Measurements from ENCODE around the gene SRRM4.

The SRRM4 gene

DNA sequence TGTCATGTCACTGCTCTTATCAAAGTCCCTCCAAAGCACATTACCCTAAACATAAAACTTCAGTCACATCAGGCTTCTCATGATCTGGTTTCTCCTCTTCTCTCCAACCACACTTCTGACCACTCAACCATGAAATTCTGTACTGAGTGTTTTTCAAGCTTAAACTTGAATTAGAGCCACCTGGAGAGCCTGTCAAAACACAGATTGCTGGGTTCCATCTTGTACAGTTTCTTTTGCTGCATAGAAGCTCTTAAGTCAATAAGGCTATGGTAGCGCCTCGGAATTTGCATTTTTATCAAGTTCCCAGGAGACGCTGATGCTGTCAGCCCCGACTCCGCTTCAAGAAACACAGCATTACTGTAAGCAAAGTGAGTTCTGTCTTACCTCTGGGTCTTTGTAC lies 16.4 kb upstream of the SRRM4 start:
- TF ChIP-seq, protein P1, sequence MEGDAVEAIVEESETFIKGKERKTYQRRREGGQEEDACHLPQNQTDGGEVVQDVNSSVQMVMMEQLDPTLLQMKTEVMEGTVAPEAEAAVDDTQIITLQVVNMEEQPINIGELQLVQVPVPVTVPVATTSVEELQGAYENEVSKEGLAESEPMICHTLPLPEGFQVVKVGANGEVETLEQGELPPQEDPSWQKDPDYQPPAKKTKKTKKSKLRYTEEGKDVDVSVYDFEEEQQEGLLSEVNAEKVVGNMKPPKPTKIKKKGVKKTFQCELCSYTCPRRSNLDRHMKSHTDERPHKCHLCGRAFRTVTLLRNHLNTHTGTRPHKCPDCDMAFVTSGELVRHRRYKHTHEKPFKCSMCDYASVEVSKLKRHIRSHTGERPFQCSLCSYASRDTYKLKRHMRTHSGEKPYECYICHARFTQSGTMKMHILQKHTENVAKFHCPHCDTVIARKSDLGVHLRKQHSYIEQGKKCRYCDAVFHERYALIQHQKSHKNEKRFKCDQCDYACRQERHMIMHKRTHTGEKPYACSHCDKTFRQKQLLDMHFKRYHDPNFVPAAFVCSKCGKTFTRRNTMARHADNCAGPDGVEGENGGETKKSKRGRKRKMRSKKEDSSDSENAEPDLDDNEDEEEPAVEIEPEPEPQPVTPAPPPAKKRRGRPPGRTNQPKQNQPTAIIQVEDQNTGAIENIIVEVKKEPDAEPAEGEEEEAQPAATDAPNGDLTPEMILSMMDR (conservative IDR thresholded peaks at IDR 0.05; ENCODE audit: low read depth, low read length), result no peak
- no peak overlapping the region for H3K4me3 ChIP-seq (ENCODE audit: low read length)

GRCh38 chr12:118970856-118971255 lies 10.5 kb upstream of the SRRM4 start:
- DNase-seq (ENCODE audit: low read depth), result no peak
- TF ChIP-seq, protein P1 (conservative IDR thresholded peaks at IDR 0.05; ENCODE audit: low read depth, low read length), result no peak
- no peak overlapping the region for H3K4me3 ChIP-seq (ENCODE audit: low read length)

More for the DNA sequence above, 16.4 kb upstream of the SRRM4 start:
- no peak for DNase-seq (ENCODE audit: low read depth)

DNA sequence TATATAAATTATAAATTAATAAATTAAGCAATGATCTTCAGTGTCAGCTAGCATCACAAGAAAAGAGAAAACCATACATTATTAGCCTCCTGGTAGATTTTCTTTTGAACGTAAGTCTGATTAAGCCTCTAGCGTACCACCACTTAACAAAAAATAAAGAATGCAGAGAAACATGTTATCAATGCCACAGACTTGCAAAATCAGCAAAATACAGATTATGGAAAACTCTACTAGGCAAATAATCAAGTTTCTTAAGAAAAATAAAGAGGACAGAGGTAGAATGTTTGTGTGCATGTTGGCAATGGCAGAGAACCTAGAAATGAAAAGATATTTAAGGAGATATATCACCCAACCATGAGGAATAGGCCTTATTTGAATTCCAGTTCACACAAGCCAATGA lies 8.4 kb upstream of the SRRM4 start:
- no peak overlapping the region for H3K4me3 ChIP-seq (ENCODE audit: low read length)
- TF ChIP-seq, protein P1 (conservative IDR thresholded peaks at IDR 0.05; ENCODE audit: low read depth, low read length), result no peak
- DNase-seq (ENCODE audit: low read depth), result no peak

DNA sequence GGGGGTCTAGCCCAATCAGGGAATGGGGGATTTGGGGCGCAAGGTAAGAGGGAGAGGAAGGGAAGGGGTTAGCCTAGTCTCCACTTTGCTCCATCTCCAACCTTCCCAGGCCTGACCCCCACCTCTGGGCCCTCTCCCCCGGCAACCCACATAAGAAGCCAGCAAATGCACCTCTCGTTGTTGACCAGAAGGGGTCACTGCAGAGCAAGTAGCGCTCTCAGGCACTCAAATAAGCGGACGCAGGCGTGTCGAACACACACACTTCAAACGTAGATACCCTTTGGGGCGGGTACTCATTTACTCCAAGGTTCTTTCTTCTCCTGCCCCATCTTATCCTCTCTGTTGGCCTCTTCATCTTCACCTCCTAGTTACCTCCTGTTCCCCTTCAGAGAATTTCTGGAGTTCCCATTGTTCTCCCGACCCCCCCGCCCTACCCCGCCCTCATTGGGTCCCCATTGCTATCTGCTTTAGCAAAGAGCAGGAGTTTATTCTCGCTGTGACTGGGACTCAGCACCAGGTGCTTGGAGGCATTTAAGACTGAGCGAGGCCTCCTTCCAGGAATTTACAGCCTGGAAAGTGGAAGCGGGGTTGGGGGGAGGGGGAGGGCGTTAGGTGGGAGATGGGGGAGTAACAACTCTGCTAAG lies 1.5 kb upstream of the SRRM4 start:
- TF ChIP-seq, protein P1 (conservative IDR thresholded peaks at IDR 0.05; ENCODE audit: low read depth, low read length), result peak; percentile 81

DNA sequence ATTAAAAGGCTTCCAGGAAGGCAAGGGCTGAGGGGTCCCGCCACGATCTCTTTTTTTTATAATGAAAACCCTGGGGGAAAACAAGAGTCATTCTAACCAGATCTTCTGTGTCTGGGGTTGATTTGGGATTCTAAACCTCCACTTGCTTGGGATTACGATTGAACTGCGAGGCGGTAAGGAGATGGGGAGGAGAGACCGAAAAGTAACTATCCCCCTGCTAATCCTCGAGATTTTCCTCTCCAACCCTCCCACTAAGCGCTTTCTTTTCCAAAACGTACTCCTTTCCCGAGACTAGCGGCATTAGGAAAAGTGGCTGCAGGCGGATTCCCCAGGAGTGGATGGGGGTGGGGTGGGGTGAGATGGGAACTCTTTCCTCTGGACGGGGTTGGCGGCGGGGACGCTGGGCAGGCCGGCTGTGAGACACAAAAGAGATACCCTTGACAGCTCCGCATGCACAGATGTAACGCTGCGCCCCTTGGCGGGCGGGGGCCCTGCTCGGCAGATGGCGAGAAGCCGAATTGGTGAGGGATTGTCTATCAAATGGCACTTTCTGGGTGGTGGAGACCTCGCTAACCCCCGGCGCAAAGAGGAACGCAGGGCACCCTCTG lies 830 bp upstream of the SRRM4 start:
- DNase-seq (ENCODE audit: low read depth), result no peak
- H3K4me3 ChIP-seq (ENCODE audit: low read length), result no peak overlapping the region
- TF ChIP-seq, protein P1 (conservative IDR thresholded peaks at IDR 0.05; ENCODE audit: low read depth, low read length), result no peak

More for the DNA sequence above, 1.5 kb upstream of the SRRM4 start:
- no peak overlapping the region for H3K4me3 ChIP-seq (ENCODE audit: low read length)
- peak; percentile 2 for DNase-seq (ENCODE audit: low read depth)

- TF ChIP-seq, protein P1 (conservative IDR thresholded peaks at IDR 0.05; ENCODE audit: low read depth, low read length), result no peak
- H3K4me3 ChIP-seq (ENCODE audit: low read length), result no peak overlapping the region
- no peak for DNase-seq (ENCODE audit: low read depth)
Measured at GRCh38 chr12:118982302-118982701, 961 bp downstream of the SRRM4 start.
